Osteoblast (primary cell): Measurements from ENCODE around the gene OR3A2. TPM values are rescaled to one million over a fixed set of nuclear protein-coding genes. Genes with fewer than 3 reads are reported as not detected.
"Not testable (repeated sequence)": the region's sequence is repeated elsewhere in the genome, so short reads cannot be mapped to it uniquely, and the experiment has no call there.

ENCODE experiments used
- DNase-seq: peaks from one replicate; pipeline ENCODE4 v3.0.0; 2011; ENCODE audit warnings: low spot score, mixed read lengths; ENCODE audit not compliant: insufficient read length; ENCODE audit errors: missing footprints
- H2AFZ ChIP-seq: 2 replicates; pipeline ENCODE4 v1.6.0; 2011; ENCODE audit warnings: mild to moderate bottlenecking, low read length
- H3K27ac ChIP-seq: 2 replicates; pipeline ENCODE4 v1.5.1; 2011; ENCODE audit warnings: mild to moderate bottlenecking, low read depth, low read length, moderate library complexity
- H3K27me3 ChIP-seq: 2 replicates; pipeline ENCODE4 v1.6.0; 2012; ENCODE audit warnings: mild to moderate bottlenecking, control low read depth, inconsistent platforms, low read length, moderate library complexity; ENCODE audit not compliant: insufficient read depth
- H3K36me3 ChIP-seq: 2 replicates; pipeline ENCODE4 v1.5.1; 2011; ENCODE audit warnings: mild to moderate bottlenecking, low read length, control low read depth, moderate library complexity; ENCODE audit not compliant: insufficient read depth
- H3K4me1 ChIP-seq: 2 replicates; pipeline ENCODE4 v1.5.1; 2011; ENCODE audit warnings: mild to moderate bottlenecking, low read length, control low read depth, moderate library complexity; ENCODE audit not compliant: insufficient read depth
- H3K4me2 ChIP-seq: 2 replicates; pipeline ENCODE4 v1.6.0; 2011; ENCODE audit warnings: mild to moderate bottlenecking, low read length; ENCODE audit not compliant: insufficient read depth
- H3K4me3 ChIP-seq: fragments of 200-600 bp; sonication (generic); 3 replicates; pipeline ENCODE4 v1.5.1; 2012; ENCODE audit warnings: mild to moderate bottlenecking, low read length, inconsistent platforms; ENCODE audit not compliant: insufficient read depth
- H3K79me2 ChIP-seq: 2 replicates; pipeline ENCODE4 v1.6.0; 2012; ENCODE audit warnings: mild to moderate bottlenecking, low read length, control low read depth, inconsistent platforms; ENCODE audit not compliant: insufficient read depth
- H3K9me3 ChIP-seq: 2 replicates; pipeline ENCODE4 v1.5.1; 2011; ENCODE audit warnings: low read depth, low read length, control low read depth
- H4K20me1 ChIP-seq: 2 replicates; pipeline ENCODE4 v1.6.0; 2012; ENCODE audit warnings: mild to moderate bottlenecking, low read length, control low read depth; ENCODE audit not compliant: insufficient read depth
- small RNA-seq: library from RNA; depleted of rRNA; stranded (forward); fragments of <200 nt; gene quantifications from one replicate; pipeline ENCODE3, GENCODE V24; 2012
- total RNA-seq: library from RNA; depleted of rRNA; stranded (reverse); fragments of >200 nt; gene quantifications from 2 replicates; pipeline ENCODE4 v1.2.3, GENCODE V29; 2012

Gene OR3A2
- total RNA-seq, 1 donor: not detected

DNA sequence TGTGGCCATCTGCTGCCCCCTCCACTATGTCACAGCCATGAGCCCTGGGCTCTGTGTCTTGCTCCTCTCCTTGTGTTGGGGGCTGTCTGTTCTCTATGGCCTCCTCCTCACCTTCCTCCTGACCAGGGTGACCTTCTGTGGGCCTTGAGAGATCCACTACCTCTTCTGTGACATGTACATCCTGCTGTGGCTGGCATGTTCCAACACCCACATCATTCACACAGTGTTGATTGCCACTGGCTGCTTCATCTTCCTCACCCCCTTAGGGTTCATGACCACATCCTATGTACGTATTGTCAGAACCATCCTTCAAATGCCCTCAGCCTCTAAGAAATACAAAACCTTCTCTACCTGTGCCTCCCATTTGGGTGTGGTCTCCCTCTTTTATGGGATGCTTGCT is 145.1 kb downstream of the OR3A2 start:
- not testable (repeated sequence) for H4K20me1 ChIP-seq, H3K79me2 ChIP-seq, H3K36me3 ChIP-seq, H3K4me1 ChIP-seq, H3K9me3 ChIP-seq, H3K4me3 ChIP-seq, H2AFZ ChIP-seq, H3K27me3 ChIP-seq, DNase-seq, H3K27ac ChIP-seq, H3K4me2 ChIP-seq

DNA sequence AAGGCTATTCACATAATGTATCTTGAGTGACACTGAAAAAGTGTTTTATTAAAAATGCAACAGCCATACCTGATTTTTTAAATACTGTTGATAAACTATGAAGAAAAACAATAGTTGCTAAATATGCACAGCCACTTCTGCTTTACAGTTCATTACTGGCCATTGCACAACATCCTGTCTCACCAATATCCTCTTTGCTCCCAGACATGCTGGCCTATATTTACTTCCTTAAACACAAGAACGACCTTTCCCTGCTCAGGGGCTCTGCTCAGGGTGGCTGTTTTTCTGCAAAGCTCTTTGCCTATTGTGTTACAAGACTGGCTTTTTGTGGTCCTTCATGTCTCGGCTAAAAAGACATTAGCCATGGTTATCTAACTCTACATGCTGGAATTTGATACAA is 147.4 kb downstream of the OR3A2 start:
- not testable (repeated sequence) for H2AFZ ChIP-seq, H3K4me3 ChIP-seq, H3K9me3 ChIP-seq, H3K4me2 ChIP-seq, H3K4me1 ChIP-seq, H3K79me2 ChIP-seq, H3K27me3 ChIP-seq, H4K20me1 ChIP-seq, DNase-seq, H3K27ac ChIP-seq, H3K36me3 ChIP-seq

GRCh38 chr17:3232300-3232699 is 153.8 kb downstream of the OR3A2 start:
- not testable (repeated sequence) for H3K36me3 ChIP-seq, H3K9me3 ChIP-seq, H3K4me2 ChIP-seq, H4K20me1 ChIP-seq, DNase-seq, H3K4me3 ChIP-seq, H3K4me1 ChIP-seq, H3K79me2 ChIP-seq, H2AFZ ChIP-seq, H3K27me3 ChIP-seq, H3K27ac ChIP-seq

Small RNA genes lying within 50 kb of the gene (small RNA-seq; reads per million reads assigned to genes)
- gene OR1AC1P: not detected

Other genes with a start within 250 kb of the OR3A2 start
- gene OR1A2, start 188.8 kb downstream of the OR3A2 start, total RNA-seq: not detected in 2 replicates
- gene OR1A1, start 178.6 kb downstream of the OR3A2 start, total RNA-seq: not detected in 2 replicates
- gene OR3A1, start 87.9 kb downstream of the OR3A2 start, total RNA-seq: 0.36 TPM in 1 of 2 replicates, not detected in the other
- not detected in 2 replicates for gene OR1E1, start 12.1 kb upstream of the OR3A2 start, total RNA-seq
- gene OR3A3, start 25.1 kb upstream of the OR3A2 start, total RNA-seq: not detected in 2 replicates
- under 0.01 TPM in 1 of 2 replicates, not detected in the other for gene OR1E2, start 47.5 kb upstream of the OR3A2 start, total RNA-seq
- 0.29 and 2.2 TPM in 2 replicates for gene SPATA22, start 85.5 kb upstream of the OR3A2 start, total RNA-seq
- gene ASPA, start 89.7 kb upstream of the OR3A2 start, total RNA-seq: 0.36 and 0.59 TPM in 2 replicates
- 0.29 and 0.36 TPM in 2 replicates for gene TRPV3, start 171.5 kb upstream of the OR3A2 start, total RNA-seq
- 2.4 and 2.5 TPM in 2 replicates for gene TRPV1, start 223.1 kb upstream of the OR3A2 start, total RNA-seq
- 8.3 and 13.8 TPM in 2 replicates for gene SHPK, start 249.9 kb upstream of the OR3A2 start, total RNA-seq